ENCODE measurements around the gene SMAD3.

Gene SMAD3

GRCh38 chr15:67190813-67191212 lies 125.4 kb downstream of the SMAD3 start:
- no peak for TF ChIP-seq CTCF (conservative IDR thresholded peaks at IDR 0.05; ENCODE audit: low read depth)
- POLR2A ChIA-PET (ENCODE audit: low non-redundant PET), result no interaction called here
- no peak for DNase-seq (ENCODE audit: low spot score)
- peak overlapping the region; percentile 19; the same call in 1 of the 2 replicates for H3K27ac ChIP-seq
- CTCF ChIA-PET, result interaction anchor here (1.1 kb wide), 1 partner anchor 79 kb away, joined by 4 read pairs; no protein-coding TSS in a partner anchor

GRCh38 chr15:67192185-67192820 lies 126.9 kb downstream of the SMAD3 start:
- ChIA-PET CTCF (no interaction called here), POLR2A (ENCODE audit: low non-redundant PET) (no interaction called here)
- no peak for TF ChIP-seq CTCF (conservative IDR thresholded peaks at IDR 0.05; ENCODE audit: low read depth)
- no peak for DNase-seq (ENCODE audit: low spot score)
- peak overlapping the region; percentile 10; the same call in 1 of the 2 replicates for H3K27ac ChIP-seq

- peak overlapping the region; percentile 23 for H3K27ac ChIP-seq
- POLR2A ChIA-PET (ENCODE audit: low non-redundant PET), result no interaction called here
- no peak for TF ChIP-seq CTCF (conservative IDR thresholded peaks at IDR 0.05; ENCODE audit: low read depth)
- DNase-seq (ENCODE audit: low spot score), result no peak
- CTCF ChIA-PET, result no interaction called here
Measured at GRCh38 chr15:67193223-67193990, 128.0 kb downstream of the SMAD3 start.

- CTCF ChIA-PET, result no interaction called here
- no peak for TF ChIP-seq CTCF (conservative IDR thresholded peaks at IDR 0.05; ENCODE audit: low read depth)
- no peak for DNase-seq (ENCODE audit: low spot score)
- peak overlapping the region; percentile 52 for H3K27ac ChIP-seq
- POLR2A ChIA-PET (ENCODE audit: low non-redundant PET), result no interaction called here
Measured at GRCh38 chr15:67194171-67195114, 129.0 kb downstream of the SMAD3 start.

DNA sequence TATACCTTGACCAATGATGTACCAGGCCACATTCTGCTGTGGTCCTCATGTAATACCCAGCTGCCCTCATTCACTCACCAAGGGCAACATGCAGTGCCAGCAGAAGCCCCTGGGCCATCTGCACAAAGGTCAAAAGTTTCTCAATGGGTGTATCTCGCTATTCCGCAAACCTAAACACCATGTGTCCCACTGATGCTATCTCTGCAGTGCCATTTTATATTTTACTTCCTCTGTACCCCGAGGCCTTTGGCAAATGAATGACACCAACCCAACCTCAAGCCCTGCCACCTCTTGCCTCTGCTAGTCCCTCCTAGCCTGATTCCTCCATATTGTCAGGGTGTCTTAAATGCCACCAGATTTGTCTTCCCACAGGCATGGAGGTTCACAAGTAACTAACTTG lies 129.9 kb downstream of the SMAD3 start:
- CTCF ChIA-PET, result no interaction called here
- no peak for TF ChIP-seq CTCF (conservative IDR thresholded peaks at IDR 0.05; ENCODE audit: low read depth)
- POLR2A ChIA-PET (ENCODE audit: low non-redundant PET), result no interaction called here
- DNase-seq (ENCODE audit: low spot score), result no peak
- no peak overlapping the region for H3K27ac ChIP-seq

- DNase-seq (ENCODE audit: low spot score), result no peak
- TF ChIP-seq CTCF (conservative IDR thresholded peaks at IDR 0.05; ENCODE audit: low read depth), result no peak
- ChIA-PET CTCF (no interaction called here), POLR2A (ENCODE audit: low non-redundant PET) (no interaction called here)
- H3K27ac ChIP-seq, result no peak overlapping the region
Measured at GRCh38 chr15:67196222-67196621, 130.8 kb downstream of the SMAD3 start.
